ENCODE results near the gene MCC.
A peak's percentile ranks its signal among the peaks of the same experiment; 100 is the strongest.
"Not testable (repeated sequence)": the region's sequence is repeated elsewhere in the genome, so short reads cannot be mapped to it uniquely, and the experiment has no call there.

Gene MCC

DNA sequence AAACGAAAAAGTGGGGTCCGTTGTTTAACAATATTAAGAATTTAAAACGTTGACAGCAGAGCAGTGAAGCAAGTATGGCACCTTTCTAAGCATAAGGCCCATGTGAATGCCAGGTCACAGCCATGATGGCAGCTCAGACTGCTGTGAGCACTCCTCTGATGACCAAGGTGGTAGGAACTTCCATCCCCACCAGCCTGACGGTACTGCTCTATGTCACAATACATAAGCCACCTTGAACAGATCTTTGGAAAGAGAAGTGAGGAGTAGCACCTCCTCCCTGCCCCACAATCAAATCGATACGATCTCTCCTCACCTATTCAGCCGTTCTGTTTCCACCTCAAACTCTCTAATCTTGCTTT, 405.7 kb downstream of the MCC start:
- DNase-seq (ENCODE audit: low read depth), result no peak
- TF ChIP-seq CTCF (IDR thresholded peaks at IDR 0.05; ENCODE audit: low read length, missing control alignments), result no peak
- H3K4me3 ChIP-seq (replicated peaks; ENCODE audit: low read depth, low read length), result no peak overlapping the region

DNA sequence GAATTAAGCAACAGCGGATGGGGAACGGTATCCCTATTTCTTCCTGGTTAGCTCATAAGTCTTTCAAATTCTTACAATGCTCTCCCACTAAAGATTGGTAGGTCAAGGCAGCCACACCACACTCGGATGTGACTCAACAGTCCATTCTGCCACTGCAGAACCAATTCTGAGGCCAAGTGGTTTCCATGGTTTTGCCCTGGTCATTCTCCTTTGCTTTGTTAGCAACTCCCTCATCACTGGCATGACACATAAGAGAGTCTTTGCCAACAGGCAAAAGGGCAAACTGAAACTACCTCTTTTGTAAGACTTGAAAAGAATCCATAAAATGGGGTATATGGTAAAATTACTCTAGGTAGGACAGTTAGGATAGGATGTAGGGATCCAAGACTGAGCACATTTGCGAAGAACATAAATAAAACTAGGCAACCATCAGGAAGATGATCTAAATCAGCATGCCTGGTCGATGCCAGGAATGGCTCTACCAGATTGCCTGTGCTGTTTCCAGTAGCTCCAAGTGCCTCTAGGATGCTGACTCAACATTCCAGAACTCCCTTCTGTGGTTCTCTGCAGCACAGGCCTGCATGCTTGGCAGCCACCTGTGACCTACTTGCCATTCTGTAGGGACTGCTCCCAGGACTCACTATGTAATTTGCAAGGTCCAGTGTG, 406.2 kb downstream of the MCC start:
- DNase-seq (ENCODE audit: low read depth), result peak; percentile 83
- no peak for TF ChIP-seq CTCF (IDR thresholded peaks at IDR 0.05; ENCODE audit: low read length, missing control alignments)
- no peak overlapping the region for H3K4me3 ChIP-seq (replicated peaks; ENCODE audit: low read depth, low read length)

- no peak for TF ChIP-seq CTCF (IDR thresholded peaks at IDR 0.05; ENCODE audit: low read length, missing control alignments)
- no peak overlapping the region for H3K4me3 ChIP-seq (replicated peaks; ENCODE audit: low read depth, low read length)
- no peak for DNase-seq (ENCODE audit: low read depth)
Measured at GRCh38 chr5:113081091-113081839, 407.0 kb downstream of the MCC start.

- DNase-seq (ENCODE audit: low read depth); H3K4me3 ChIP-seq (replicated peaks; ENCODE audit: low read depth, low read length): not testable (repeated sequence)
Measured at GRCh38 chr5:113076649-113077048, 411.6 kb downstream of the MCC start.

- no peak for DNase-seq (ENCODE audit: low read depth)
- no peak overlapping the region for H3K4me3 ChIP-seq (replicated peaks; ENCODE audit: low read depth, low read length)
- TF ChIP-seq CTCF (IDR thresholded peaks at IDR 0.05; ENCODE audit: low read length, missing control alignments), result no peak
Measured at GRCh38 chr5:113075019-113075418, 413.2 kb downstream of the MCC start.

DNA sequence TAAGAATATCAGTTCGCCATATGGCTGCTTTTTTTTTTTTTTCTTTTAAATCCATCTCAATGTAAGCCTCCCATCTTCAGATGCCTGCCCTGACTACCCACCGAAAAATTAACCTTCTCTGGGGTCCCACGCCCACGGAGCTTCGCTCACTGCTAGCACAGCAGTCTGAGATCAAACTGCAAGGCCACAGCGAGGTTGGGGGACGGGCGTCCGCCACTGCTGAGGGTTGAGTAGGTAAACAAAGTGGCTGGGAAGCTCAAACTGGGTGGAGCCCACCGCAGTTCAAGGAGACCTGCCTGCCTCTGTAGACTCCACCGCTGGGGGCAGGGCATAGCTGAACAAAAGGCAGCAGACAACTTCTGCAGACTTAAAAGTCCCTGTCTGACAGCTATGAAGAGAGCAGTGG, 414.6 kb downstream of the MCC start:
- not testable (repeated sequence) for H3K4me3 ChIP-seq (replicated peaks; ENCODE audit: low read depth, low read length); DNase-seq (ENCODE audit: low read depth)

GRCh38 chr5:113071401-113071800, 416.9 kb downstream of the MCC start:
- no peak for TF ChIP-seq CTCF (IDR thresholded peaks at IDR 0.05; ENCODE audit: low read length, missing control alignments)

GRCh38 chr5:113070901-113071300, 417.4 kb downstream of the MCC start:
- no peak for TF ChIP-seq CTCF (IDR thresholded peaks at IDR 0.05; ENCODE audit: low read length, missing control alignments)
- no peak for DNase-seq (ENCODE audit: low read depth)
- no peak overlapping the region for H3K4me3 ChIP-seq (replicated peaks; ENCODE audit: low read depth, low read length)

More at GRCh38 chr5:113071401-113071800, 416.9 kb downstream of the MCC start:
- no peak overlapping the region for H3K4me3 ChIP-seq (replicated peaks; ENCODE audit: low read depth, low read length)
- DNase-seq (ENCODE audit: low read depth), result no peak
